LNCaP clone FGC (cell line): ENCODE measurements around the gene ALOX15.

Experiments
- DNase-seq: peaks from one replicate; pipeline ENCODE4 v3.0.0-alpha.2; 2011; ENCODE audit warnings: low read depth
- H3K4me3 ChIP-seq: 2 replicates; pipeline ENCODE4 v1.5.1; 2011; ENCODE audit warnings: mild to moderate bottlenecking, low read depth, low read length, control low read depth
- CTCF ChIP-seq: IDR thresholded peaks from 2 replicates; pipeline ENCODE4 v1.5.1; 2012; ENCODE audit warnings: mild to moderate bottlenecking; ENCODE audit not compliant: control insufficient read depth, insufficient read depth; ENCODE audit errors: extremely low read depth

ALOX15 gene

DNA sequence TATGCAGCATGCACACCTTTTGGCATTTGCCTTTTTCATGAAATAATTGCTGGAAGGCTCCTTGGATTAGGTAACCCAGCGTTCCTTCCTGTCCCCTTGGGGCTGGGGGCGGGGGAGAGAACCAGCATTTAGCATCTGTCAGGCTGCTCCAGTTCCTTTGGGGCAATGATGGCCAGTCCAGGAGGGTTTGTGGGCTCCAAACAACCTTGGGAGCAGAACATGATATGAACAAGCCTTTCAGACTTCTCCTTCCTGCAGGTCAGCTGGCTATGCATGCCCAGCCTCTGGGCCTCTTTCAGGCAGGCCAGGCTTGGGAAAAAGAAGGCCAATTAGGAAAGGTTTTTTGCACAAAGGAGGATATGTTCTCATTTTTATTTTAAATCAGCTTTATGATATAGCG, 58.3 kb downstream of the ALOX15 start:
- TF ChIP-seq CTCF = no peak
- no peak overlapping the region for H3K4me3 ChIP-seq
- no peak for DNase-seq

- TF ChIP-seq CTCF = no peak
- DNase-seq = no peak
- no peak overlapping the region for H3K4me3 ChIP-seq
Observed at GRCh38 chr17:4582691-4583090, 58.8 kb downstream of the ALOX15 start.

DNA sequence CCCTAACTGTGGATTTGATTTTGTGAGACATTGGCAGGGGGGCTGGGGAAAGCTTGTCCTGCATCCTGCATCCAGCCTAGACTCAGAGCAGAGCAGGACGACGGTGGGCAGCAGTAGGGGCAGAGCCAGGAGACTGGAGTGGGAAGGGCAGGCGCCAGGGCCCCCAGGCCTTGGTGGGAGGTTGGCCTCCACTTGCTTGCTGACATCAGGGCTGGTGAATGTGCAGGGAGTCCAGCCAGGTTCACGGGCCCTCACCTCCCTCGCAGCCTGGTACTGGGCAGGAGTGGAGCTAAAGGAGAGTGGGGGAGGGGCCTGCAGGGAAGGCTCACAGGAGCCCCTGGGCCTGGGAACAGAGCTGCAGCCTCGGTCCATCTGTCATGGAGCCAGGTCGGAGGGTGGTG, 59.4 kb downstream of the ALOX15 start:
- TF ChIP-seq CTCF = no peak
- DNase-seq = no peak
- no peak overlapping the region for H3K4me3 ChIP-seq
